ENCODE measurements around the gene RNASEH1.

The RNASEH1 gene

GRCh38 chr2:3602553-3603339 lies 44.6 kb upstream of the RNASEH1 start:
- peaks cover 6% of the 10 kb centered on the region for H3F3A ChIP-seq (ENCODE audit: control insufficient read depth, insufficient read depth)
- no peaks in the 10 kb centered on the region for H3K9me2 ChIP-seq (replicated peaks; ENCODE audit: control insufficient read depth, low read length)
- H3K9me3 ChIP-seq (ENCODE audit: control insufficient read depth, insufficient read depth, low read length), result no peaks in the 10 kb centered on the region
- no peak overlapping the region for H3K27ac ChIP-seq (ENCODE audit: low read depth, low read length)
- H3K36me3 ChIP-seq (ENCODE audit: control insufficient read depth, low read length), result no peaks in the 10 kb centered on the region
- H4K20me1 ChIP-seq (ENCODE audit: control insufficient read depth, insufficient read depth, low read depth, low read length), result no peaks in the 10 kb centered on the region
- peaks cover 18% of the 10 kb centered on the region for H3K4me1 ChIP-seq (ENCODE audit: control insufficient read depth, low read length)
- no peak overlapping the region for H3K4me2 ChIP-seq (ENCODE audit: low read length)
- H3K4me3 ChIP-seq (ENCODE audit: low read length), result no peak overlapping the region
- H3K27me3 ChIP-seq (ENCODE audit: control insufficient read depth, low read length), result no peaks in the 10 kb centered on the region
- no peaks in the 10 kb centered on the region for H3K79me2 ChIP-seq (ENCODE audit: control insufficient read depth, low read length)
- TF ChIP-seq CTCF (IDR thresholded peaks at IDR 0.05; ENCODE audit: low read depth, low read length, poor library complexity, severe bottlenecking), result no peak
- no peak for TF ChIP-seq EZH2phosphoT487 (IDR thresholded peaks at IDR 0.05; ENCODE audit: borderline replicate concordance, low read length)

GRCh38 chr2:3601561-3602271 lies 43.6 kb upstream of the RNASEH1 start:
- no peaks in the 10 kb centered on the region for H3K79me2 ChIP-seq (ENCODE audit: control insufficient read depth, low read length)
- no peak overlapping the region for H3K4me3 ChIP-seq (ENCODE audit: low read length)
- no peak overlapping the region for H3K4me2 ChIP-seq (ENCODE audit: low read length)
- H3K4me1 ChIP-seq (ENCODE audit: control insufficient read depth, low read length), result peaks cover 16% of the 10 kb centered on the region
- H4K20me1 ChIP-seq (ENCODE audit: control insufficient read depth, insufficient read depth, low read depth, low read length), result no peaks in the 10 kb centered on the region
- H3F3A ChIP-seq (ENCODE audit: control insufficient read depth, insufficient read depth), result peaks cover 6% of the 10 kb centered on the region
- H3K27me3 ChIP-seq (ENCODE audit: control insufficient read depth, low read length), result no peaks in the 10 kb centered on the region
- TF ChIP-seq CTCF (IDR thresholded peaks at IDR 0.05; ENCODE audit: low read depth, low read length, poor library complexity, severe bottlenecking) (no peak), EZH2phosphoT487 (IDR thresholded peaks at IDR 0.05; ENCODE audit: borderline replicate concordance, low read length) (no peak)
- no peak overlapping the region for H3K27ac ChIP-seq (ENCODE audit: low read depth, low read length)
- H3K9me2 ChIP-seq (replicated peaks; ENCODE audit: control insufficient read depth, low read length), result no peaks in the 10 kb centered on the region
- no peaks in the 10 kb centered on the region for H3K36me3 ChIP-seq (ENCODE audit: control insufficient read depth, low read length)
- H3K9me3 ChIP-seq (ENCODE audit: control insufficient read depth, insufficient read depth, low read length), result no peaks in the 10 kb centered on the region

GRCh38 chr2:3600256-3600855 lies 42.2 kb upstream of the RNASEH1 start:
- Histone ChIP-seq H3K4me2 (ENCODE audit: low read length) (no peak overlapping the region), H3K9me3 (ENCODE audit: control insufficient read depth, insufficient read depth, low read length) (no peaks in the 10 kb centered on the region), H3K27me3 (ENCODE audit: control insufficient read depth, low read length) (no peaks in the 10 kb centered on the region), H3K9me2 (replicated peaks; ENCODE audit: control insufficient read depth, low read length) (no peaks in the 10 kb centered on the region), H3K36me3 (ENCODE audit: control insufficient read depth, low read length) (no peaks in the 10 kb centered on the region), H3K27ac (ENCODE audit: low read depth, low read length) (no peak overlapping the region), H3K4me3 (ENCODE audit: low read length) (no peak overlapping the region), H4K20me1 (ENCODE audit: control insufficient read depth, insufficient read depth, low read depth, low read length) (no peaks in the 10 kb centered on the region), H3K79me2 (ENCODE audit: control insufficient read depth, low read length) (no peaks in the 10 kb centered on the region), H3F3A (ENCODE audit: control insufficient read depth, insufficient read depth) (peaks cover 6% of the 10 kb centered on the region), H3K4me1 (ENCODE audit: control insufficient read depth, low read length) (peaks cover 8% of the 10 kb centered on the region)
- no peak for TF ChIP-seq CTCF (IDR thresholded peaks at IDR 0.05; ENCODE audit: low read depth, low read length, poor library complexity, severe bottlenecking)
- no peak for TF ChIP-seq EZH2phosphoT487 (IDR thresholded peaks at IDR 0.05; ENCODE audit: borderline replicate concordance, low read length)

All from DOHH2 (cell line).